Measurements from ENCODE around the gene ANKS1B.

ANKS1B gene

DNA sequence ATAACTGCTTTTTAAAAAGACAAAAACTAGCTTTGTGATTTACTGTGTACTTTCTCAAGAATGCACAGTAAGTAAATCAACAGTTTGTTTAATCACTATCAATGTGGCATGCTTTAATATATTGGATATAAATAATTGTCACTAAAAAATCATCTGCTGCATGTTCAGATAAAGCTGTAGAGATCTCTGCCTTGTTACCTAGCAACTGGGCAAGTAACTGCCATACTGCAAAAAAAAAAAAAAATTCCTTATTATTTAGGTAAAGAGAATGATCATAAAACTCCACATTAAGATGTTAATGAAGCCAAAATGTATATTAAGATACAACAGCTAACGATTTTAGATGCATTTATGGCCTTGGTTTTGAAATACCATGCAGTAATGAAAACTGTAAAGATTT, 1102.2 kb downstream of the ANKS1B start:
- Histone ChIP-seq H3K9ac (ENCODE audit: insufficient read length, low read depth) (no peak overlapping the region), H3K36me3 (ENCODE audit: insufficient read depth, insufficient read length, low read length) (no peaks in the 10 kb centered on the region), H3K4me1 (ENCODE audit: insufficient read depth, insufficient read length) (no peaks in the 10 kb centered on the region), H3K4me3 (ENCODE audit: insufficient read length, low read depth) (no peak overlapping the region), H3K9me3 (ENCODE audit: insufficient read depth, low read length) (no peaks in the 10 kb centered on the region), H3K27me3 (ENCODE audit: insufficient read depth, insufficient read length) (no peaks in the 10 kb centered on the region)
- DNase-seq (ENCODE audit: low read depth, low spot score) = no peak
- TF ChIP-seq YY1 (IDR thresholded peaks at IDR 0.05; ENCODE audit: insufficient read depth, insufficient read length) (no peak), ZNF274 (IDR thresholded peaks at IDR 0.05; ENCODE audit: low read depth, low read length) (no peak), SUZ12 (IDR thresholded peaks at IDR 0.05; ENCODE audit: extremely low read depth, insufficient read depth, insufficient read length) (no peak)

- no peak overlapping the region for H3K9ac ChIP-seq (ENCODE audit: insufficient read length, low read depth)
- no peaks in the 10 kb centered on the region for H3K9me3 ChIP-seq (ENCODE audit: insufficient read depth, low read length)
- H3K4me1 ChIP-seq (ENCODE audit: insufficient read depth, insufficient read length) = no peaks in the 10 kb centered on the region
- H3K27me3 ChIP-seq (ENCODE audit: insufficient read depth, insufficient read length) = no peaks in the 10 kb centered on the region
- H3K4me3 ChIP-seq (ENCODE audit: insufficient read length, low read depth) = no peak overlapping the region
- H3K36me3 ChIP-seq (ENCODE audit: insufficient read depth, insufficient read length, low read length) = no peaks in the 10 kb centered on the region
- no peak for TF ChIP-seq YY1 (IDR thresholded peaks at IDR 0.05; ENCODE audit: insufficient read depth, insufficient read length)
- TF ChIP-seq ZNF274 (IDR thresholded peaks at IDR 0.05; ENCODE audit: low read depth, low read length) = no peak
- DNase-seq (ENCODE audit: low read depth, low spot score) = no peak
Measured at GRCh38 chr12:98873776-98874175, 1111.0 kb downstream of the ANKS1B start.

DNA sequence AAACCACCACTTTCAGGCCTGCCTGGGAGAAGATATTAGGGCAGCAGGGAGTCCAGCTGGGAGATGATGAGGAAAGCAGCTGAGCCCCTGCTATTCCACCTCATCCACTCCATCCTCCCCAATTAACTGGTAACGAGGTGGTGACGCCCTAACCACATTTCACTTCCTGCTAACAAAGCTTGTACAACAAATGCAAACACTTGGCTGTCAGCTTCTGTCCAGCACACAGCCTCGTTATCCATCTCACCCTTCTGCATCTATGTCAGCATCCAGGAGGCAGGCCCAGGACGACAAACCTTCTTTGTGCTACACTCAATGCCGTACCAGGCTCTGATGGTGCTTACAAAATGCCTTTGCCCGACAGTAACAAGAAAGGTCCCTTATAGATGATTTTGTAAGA, 1114.2 kb downstream of the ANKS1B start:
- no peak for DNase-seq (ENCODE audit: low read depth, low spot score)
- Histone ChIP-seq H3K9ac (ENCODE audit: insufficient read length, low read depth) (no peak overlapping the region), H3K36me3 (ENCODE audit: insufficient read depth, insufficient read length, low read length) (no peaks in the 10 kb centered on the region), H3K4me1 (ENCODE audit: insufficient read depth, insufficient read length) (no peaks in the 10 kb centered on the region), H3K4me3 (ENCODE audit: insufficient read length, low read depth) (no peak overlapping the region), H3K9me3 (ENCODE audit: insufficient read depth, low read length) (no peaks in the 10 kb centered on the region), H3K27me3 (ENCODE audit: insufficient read depth, insufficient read length) (no peaks in the 10 kb centered on the region)
- TF ChIP-seq SUZ12 (IDR thresholded peaks at IDR 0.05; ENCODE audit: extremely low read depth, insufficient read depth, insufficient read length) (no peak), ZNF274 (IDR thresholded peaks at IDR 0.05; ENCODE audit: low read depth, low read length) (no peak), YY1 (IDR thresholded peaks at IDR 0.05; ENCODE audit: insufficient read depth, insufficient read length) (no peak)

DNA sequence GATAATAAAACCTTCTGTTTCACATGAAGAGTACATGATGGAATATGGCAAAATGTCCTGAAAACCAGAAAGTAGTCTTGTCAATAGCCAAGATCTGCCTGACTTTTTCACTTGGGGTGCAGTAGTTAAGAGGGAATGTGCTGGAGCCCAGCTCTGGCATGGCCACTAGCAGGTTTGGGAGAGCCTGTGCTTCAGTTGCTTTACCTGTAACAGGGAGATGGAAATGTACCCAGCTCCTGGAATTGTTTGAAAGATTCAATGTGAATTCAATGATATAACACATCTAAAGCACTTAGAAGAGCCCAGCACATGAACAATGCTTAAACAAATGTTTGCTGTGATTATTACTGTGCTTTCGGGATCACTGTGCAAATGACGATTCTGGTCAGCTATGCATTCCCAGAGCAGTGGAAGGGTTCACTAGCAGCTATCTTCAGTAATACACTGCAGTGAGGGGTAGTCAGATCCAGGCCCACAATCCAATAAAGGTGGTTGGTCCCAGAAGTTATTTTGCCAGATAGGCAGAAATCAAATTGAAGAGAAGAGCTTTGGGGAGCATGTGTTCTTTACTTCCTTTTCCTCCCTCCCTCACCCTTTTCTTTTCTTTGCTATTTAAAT, 1114.7 kb downstream of the ANKS1B start:
- Histone ChIP-seq H3K4me3 (ENCODE audit: insufficient read length, low read depth) (no peak overlapping the region), H3K4me1 (ENCODE audit: insufficient read depth, insufficient read length) (no peaks in the 10 kb centered on the region), H3K9ac (ENCODE audit: insufficient read length, low read depth) (no peak overlapping the region), H3K27me3 (ENCODE audit: insufficient read depth, insufficient read length) (no peaks in the 10 kb centered on the region), H3K9me3 (ENCODE audit: insufficient read depth, low read length) (no peaks in the 10 kb centered on the region), H3K36me3 (ENCODE audit: insufficient read depth, insufficient read length, low read length) (no peaks in the 10 kb centered on the region)
- TF ChIP-seq SUZ12 (IDR thresholded peaks at IDR 0.05; ENCODE audit: extremely low read depth, insufficient read depth, insufficient read length) (no peak), ZNF274 (IDR thresholded peaks at IDR 0.05; ENCODE audit: low read depth, low read length) (no peak), YY1 (IDR thresholded peaks at IDR 0.05; ENCODE audit: insufficient read depth, insufficient read length) (no peak)
- no peak for DNase-seq (ENCODE audit: low read depth, low spot score)

- TF ChIP-seq YY1 (IDR thresholded peaks at IDR 0.05; ENCODE audit: insufficient read depth, insufficient read length) (no peak), SUZ12 (IDR thresholded peaks at IDR 0.05; ENCODE audit: extremely low read depth, insufficient read depth, insufficient read length) (no peak), ZNF274 (IDR thresholded peaks at IDR 0.05; ENCODE audit: low read depth, low read length) (no peak)
- no peaks in the 10 kb centered on the region for H3K4me1 ChIP-seq (ENCODE audit: insufficient read depth, insufficient read length)
- H3K4me3 ChIP-seq (ENCODE audit: insufficient read length, low read depth) = no peak overlapping the region
- no peak overlapping the region for H3K9ac ChIP-seq (ENCODE audit: insufficient read length, low read depth)
- no peaks in the 10 kb centered on the region for H3K9me3 ChIP-seq (ENCODE audit: insufficient read depth, low read length)
- DNase-seq (ENCODE audit: low read depth, low spot score) = no peak
- no peaks in the 10 kb centered on the region for H3K27me3 ChIP-seq (ENCODE audit: insufficient read depth, insufficient read length)
- H3K36me3 ChIP-seq (ENCODE audit: insufficient read depth, insufficient read length, low read length) = no peaks in the 10 kb centered on the region
Measured at GRCh38 chr12:98868538-98868937, 1116.2 kb downstream of the ANKS1B start.

GRCh38 chr12:98868076-98868475, 1116.7 kb downstream of the ANKS1B start:
- DNase-seq (ENCODE audit: low read depth, low spot score) = no peak
- Histone ChIP-seq H3K4me1 (ENCODE audit: insufficient read depth, insufficient read length) (no peaks in the 10 kb centered on the region), H3K27me3 (ENCODE audit: insufficient read depth, insufficient read length) (no peaks in the 10 kb centered on the region), H3K9ac (ENCODE audit: insufficient read length, low read depth) (no peak overlapping the region), H3K4me3 (ENCODE audit: insufficient read length, low read depth) (no peak overlapping the region), H3K36me3 (ENCODE audit: insufficient read depth, insufficient read length, low read length) (no peaks in the 10 kb centered on the region), H3K9me3 (ENCODE audit: insufficient read depth, low read length) (no peaks in the 10 kb centered on the region)
- TF ChIP-seq SUZ12 (IDR thresholded peaks at IDR 0.05; ENCODE audit: extremely low read depth, insufficient read depth, insufficient read length) (no peak), YY1 (IDR thresholded peaks at IDR 0.05; ENCODE audit: insufficient read depth, insufficient read length) (no peak), ZNF274 (IDR thresholded peaks at IDR 0.05; ENCODE audit: low read depth, low read length) (no peak)

DNA sequence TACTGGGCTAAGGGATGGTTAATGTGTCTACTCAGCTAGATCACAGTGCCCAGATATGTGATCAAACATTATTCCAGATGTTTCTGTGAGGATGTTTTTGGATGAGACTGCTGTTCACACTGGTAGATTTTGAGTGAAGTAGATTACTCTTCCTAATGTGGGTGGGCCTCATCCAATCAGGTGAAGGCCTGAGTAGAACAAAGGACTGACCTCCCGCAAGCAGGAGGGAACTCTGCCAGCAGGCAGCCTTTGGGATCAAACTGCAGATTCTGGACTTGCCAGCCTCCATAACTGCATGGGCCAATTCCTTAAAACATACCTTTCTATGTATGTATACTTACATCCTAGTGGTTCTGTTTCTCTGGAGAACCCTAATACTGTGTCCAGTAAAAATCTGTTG, 1120.4 kb downstream of the ANKS1B start:
- H3K27me3 ChIP-seq (ENCODE audit: insufficient read depth, insufficient read length) = no peaks in the 10 kb centered on the region

More for the DNA sequence above, 1120.4 kb downstream of the ANKS1B start:
- H3K4me3 ChIP-seq (ENCODE audit: insufficient read length, low read depth) = no peak overlapping the region
- H3K36me3 ChIP-seq (ENCODE audit: insufficient read depth, insufficient read length, low read length) = no peaks in the 10 kb centered on the region
- no peak for TF ChIP-seq ZNF274 (IDR thresholded peaks at IDR 0.05; ENCODE audit: low read depth, low read length)
- no peak for TF ChIP-seq YY1 (IDR thresholded peaks at IDR 0.05; ENCODE audit: insufficient read depth, insufficient read length)
- no peak for TF ChIP-seq SUZ12 (IDR thresholded peaks at IDR 0.05; ENCODE audit: extremely low read depth, insufficient read depth, insufficient read length)
- no peaks in the 10 kb centered on the region for H3K4me1 ChIP-seq (ENCODE audit: insufficient read depth, insufficient read length)
- DNase-seq (ENCODE audit: low read depth, low spot score) = no peak
- no peak overlapping the region for H3K9ac ChIP-seq (ENCODE audit: insufficient read length, low read depth)
- H3K9me3 ChIP-seq (ENCODE audit: insufficient read depth, low read length) = no peaks in the 10 kb centered on the region
